Measurements from ENCODE around the gene CDC42SE1.

Gene CDC42SE1

GRCh38 chr1:151059109-151060006, at the start of gene CDC42SE1:
TSS of gene CDC42SE1 (minus strand) at chr1:151059622. CDS start at chr1:151055730, 3,892 bp downstream.
- DNase-seq: peak; percentile 77

DNA sequence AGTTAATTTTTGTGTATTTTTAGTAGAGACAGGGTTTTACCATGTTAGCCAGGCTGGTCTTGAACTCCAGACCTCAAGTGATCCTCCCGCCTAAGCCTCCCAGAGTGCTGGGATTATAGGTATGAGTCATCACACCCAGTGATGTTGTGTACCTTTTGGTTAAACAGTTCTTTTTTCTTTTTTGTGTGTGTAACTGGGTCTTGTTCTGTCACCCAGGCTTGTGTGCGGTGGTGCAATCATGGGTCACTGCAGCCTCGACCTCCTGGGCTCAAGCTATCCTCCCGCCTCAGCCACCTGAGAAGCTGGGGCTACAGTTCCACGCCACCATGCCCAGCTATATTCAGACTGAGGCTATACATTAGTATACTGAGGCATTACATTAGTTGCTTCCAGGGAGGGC, 48.9 kb upstream of the CDC42SE1 start:
- no peak for DNase-seq

GRCh38 chr1:151106894-151107293, 47.5 kb upstream of the CDC42SE1 start:
- DNase-seq: peak; percentile 73

GRCh38 chr1:151104630-151105029, 45.2 kb upstream of the CDC42SE1 start:
- DNase-seq: no peak

DNA sequence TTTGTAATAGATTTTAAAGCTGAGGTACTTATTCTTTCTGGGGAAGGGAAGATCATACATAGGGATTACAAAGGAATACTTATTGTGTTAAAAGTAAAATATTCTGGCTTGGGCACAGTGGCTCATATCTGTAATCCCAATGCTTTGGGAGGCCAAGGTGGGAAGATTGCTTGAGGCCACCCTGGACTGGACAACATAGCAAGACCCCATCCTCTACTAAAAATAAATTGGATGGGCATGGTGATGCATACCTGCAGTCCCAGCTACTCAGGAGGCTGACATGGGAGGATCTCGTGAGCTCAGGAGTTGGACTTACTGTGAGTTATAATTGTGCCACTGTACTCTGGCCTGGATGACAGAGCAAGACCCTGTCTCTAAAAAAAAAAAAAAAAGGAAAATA, 38.7 kb upstream of the CDC42SE1 start:
- DNase-seq: no peak

DNA sequence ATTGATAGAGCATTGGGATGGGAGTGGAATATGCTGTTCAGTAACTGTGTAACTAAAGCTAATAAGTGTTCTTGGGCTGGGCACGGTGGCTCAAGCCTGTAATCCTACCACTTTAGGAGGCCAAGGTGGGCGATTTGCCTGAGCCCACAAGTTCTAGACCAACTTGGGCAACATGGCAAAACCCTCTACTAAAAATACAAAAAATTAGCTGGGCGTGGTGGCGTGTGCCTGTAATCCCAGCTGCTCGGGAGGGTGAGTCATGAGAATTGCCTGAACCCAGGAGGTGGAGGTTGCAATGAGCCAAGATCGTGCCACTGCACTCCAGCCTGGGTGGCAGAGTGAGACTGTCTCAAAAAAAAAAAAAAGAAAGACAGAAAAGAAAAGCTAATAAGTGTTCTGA, 38.0 kb upstream of the CDC42SE1 start:
- DNase-seq: peak; percentile 2

DNA sequence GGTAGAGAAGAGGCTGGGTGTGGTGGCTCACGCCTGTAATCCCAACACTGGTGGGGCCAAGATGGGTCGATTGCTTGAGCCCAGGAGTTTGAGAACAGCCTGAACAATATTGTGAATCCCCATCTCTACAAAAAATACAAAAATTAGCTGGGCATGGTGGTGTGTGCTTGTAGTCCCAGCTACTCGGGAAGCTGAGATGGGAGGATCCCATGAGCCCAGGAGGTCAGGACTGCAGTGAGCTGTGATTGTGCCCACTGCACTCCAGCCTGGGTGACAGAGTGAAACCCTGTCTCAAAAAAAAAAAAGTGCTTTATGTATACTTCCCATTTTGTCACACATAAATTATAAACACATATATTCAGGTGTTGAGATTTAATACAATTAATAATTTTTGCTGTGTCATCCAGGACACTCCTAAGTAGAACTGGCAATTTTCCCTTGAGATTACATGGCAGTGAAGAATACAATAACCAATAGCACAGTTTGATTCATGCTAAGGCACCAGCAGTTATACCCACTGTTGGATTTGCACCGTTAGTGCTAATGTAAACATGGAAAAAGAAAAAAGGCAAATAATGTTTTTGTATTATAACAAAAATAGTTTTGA, 26.6 kb upstream of the CDC42SE1 start:
- no peak for DNase-seq

- DNase-seq: no peak
Observed at GRCh38 chr1:151072224-151072623, 12.8 kb upstream of the CDC42SE1 start.

DNA sequence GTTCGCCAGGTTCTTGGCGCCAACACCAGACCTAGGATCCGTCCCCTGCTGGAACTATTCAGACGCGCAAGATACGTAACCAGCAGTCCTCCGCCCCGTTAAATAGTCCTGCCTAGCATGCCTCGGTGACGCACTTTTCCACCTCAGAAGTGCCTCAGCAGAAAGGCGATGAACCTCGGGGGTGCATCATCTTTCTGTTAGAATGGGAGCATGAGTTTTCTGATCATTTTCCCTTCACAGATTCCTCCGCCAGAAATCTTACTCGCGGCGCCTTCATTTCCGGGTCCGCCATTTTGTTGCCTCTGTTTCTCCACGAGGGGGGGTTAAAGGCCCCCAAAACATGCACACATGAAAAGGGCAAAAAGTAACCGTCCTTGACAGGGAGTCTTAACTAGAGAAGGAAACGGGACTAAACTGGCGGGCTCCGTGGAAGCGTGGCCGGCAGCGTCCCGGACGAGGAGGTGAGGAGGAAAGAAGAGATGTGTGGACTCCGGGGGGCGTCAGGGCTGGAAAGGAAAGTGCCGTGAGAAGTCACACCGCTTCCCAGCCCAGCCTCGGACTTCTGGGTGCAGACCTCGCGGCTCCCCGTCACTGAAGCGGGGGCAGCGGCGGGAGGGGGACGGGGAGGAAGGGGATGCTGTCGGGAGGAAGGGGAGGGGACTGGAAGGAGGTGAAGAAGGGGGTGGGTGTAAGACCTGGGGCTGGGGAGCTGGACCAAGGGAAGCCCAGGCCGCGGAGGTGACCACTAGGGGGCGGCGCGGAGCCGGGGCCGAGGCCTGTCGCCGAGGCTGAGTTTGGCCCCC, 11.3 kb upstream of the CDC42SE1 start, which contains the start of gene GABPB2:
Gene GABPB2, plus strand, starts transcription at position 288 of the 803 bp plus-strand sequence. CDS start 17,429 bp downstream, outside the sequence.
- peak; percentile 96 for DNase-seq

GRCh38 chr1:151069103-151069486, 9.7 kb upstream of the CDC42SE1 start:
- DNase-seq: no peak

DNA sequence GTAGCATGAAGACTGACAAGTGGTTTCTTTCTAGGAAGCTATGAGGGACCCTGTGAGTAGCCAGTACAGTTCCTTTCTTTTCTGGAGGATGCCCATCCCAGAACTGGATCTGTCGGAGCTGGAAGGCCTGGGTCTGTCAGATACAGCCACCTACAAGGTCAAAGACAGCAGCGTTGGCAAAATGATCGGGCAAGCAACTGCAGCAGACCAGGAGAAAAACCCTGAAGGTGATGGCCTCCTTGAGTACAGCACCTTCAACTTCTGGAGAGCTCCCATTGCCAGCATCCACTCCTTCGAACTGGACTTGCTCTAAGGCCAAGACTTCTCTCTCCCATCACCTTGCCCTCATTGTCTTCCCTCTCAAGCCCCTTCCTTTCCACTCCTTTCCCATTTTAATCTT, 7.8 kb upstream of the CDC42SE1 start:
- DNase-seq: no peak

DNA sequence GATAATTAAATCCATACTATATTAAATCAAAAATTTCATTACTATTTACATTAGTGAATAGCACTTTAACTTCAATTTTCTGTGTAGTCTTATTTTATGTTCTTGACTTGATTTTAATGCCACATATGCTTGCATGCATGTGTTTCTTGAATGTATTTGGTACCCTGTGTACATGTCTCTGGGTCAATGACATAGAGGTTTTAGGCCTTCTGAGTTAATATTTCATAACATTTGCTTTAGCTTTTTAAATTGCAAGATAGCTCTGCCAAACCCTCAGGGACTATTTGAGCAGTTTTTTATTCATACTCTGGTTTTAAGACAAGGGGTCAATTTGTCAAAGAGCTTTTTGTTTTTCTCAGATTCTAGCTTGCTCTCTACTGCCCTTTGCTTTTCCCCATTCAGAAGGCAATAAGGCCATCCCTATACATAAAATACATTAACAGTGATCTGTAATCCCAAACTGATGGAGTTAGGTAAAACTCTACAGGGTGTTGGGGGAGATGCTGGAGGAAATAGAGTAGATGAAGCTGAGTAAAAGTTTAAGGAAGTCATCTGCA, 5.7 kb upstream of the CDC42SE1 start:
- no peak for DNase-seq

GRCh38 chr1:151062741-151063371, 3.4 kb upstream of the CDC42SE1 start:
- peak; percentile 82 for DNase-seq

DNA sequence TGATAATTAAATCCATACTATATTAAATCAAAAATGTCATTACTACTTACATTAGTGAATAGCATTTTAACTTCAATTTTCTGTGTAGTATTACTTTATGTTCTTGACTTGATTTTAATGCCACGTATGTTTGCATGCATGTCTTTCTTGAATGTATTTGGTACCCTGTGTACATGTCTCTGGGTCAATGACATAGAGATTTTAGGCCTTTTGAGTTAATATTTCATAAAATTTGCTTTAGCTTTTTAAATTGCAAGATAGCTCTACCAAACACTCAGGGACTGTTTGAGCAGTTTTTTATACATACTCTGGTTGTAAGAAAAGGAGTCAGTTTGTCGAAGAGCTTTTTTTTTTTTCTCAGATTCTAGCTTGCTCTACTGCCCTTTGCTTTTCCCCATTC, 2.3 kb upstream of the CDC42SE1 start:
- DNase-seq: no peak

- no peak for DNase-seq
Observed at GRCh38 chr1:151060657-151061421, 1.4 kb upstream of the CDC42SE1 start.

GRCh38 chr1:151060007-151060656, 710 bp upstream of the CDC42SE1 start, which contains the start of gene MLLT11:
TSS of gene MLLT11 (plus strand) at chr1:151060397. CDS start at chr1:151067225, 6,828 bp downstream.
- peak; percentile 54 for DNase-seq

DNA sequence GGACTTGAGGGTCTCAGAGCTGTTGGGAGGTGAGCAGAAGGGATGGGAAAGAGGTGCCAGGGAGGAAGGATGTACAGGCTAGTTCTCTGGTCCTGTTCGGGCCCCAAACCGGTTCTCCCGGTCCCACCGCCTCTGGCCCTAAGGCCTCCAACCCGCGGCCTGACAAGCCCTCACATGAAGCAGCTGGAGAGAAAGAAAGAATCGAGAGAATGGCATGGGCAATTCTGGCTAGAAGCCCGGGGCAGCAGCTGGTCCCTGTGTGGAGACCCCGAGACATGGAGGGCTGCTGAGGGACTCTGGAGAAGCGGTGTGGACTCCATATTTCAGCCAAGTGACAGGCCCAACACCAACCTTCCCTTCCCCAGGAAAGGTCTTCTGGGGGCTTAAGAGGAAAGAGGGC, 730 bp downstream of the CDC42SE1 start:
- peak; percentile 19 for DNase-seq

- no peak for DNase-seq
Observed at GRCh38 chr1:151056149-151056548, 3.3 kb downstream of the CDC42SE1 start.

DNA sequence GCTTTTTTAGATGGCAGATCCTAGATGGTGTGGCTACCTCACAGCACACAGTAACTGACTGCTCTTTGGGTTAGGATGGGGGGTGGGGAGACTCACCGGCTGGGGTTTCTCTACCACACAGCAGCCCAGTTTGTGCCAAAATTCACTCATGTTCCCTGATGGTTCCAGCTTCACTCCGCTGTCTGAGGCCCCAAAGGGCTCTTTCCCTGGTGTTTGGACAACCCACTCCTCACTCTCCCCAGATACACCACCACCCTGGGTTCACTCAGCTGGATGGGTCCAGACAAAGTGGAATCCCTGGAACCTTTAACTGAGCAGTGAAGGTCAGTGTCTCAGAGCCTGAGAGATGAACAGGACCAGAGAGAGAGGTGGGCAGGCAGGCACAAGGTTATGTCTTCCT, 3.8 kb downstream of the CDC42SE1 start:
- DNase-seq: no peak

- DNase-seq: no peak
Observed at GRCh38 chr1:151054971-151055547, 4.4 kb downstream of the CDC42SE1 start.

Data from HCEC 1CT (cell line).